HG03354 (cell line): Measurements from ENCODE around the gene CAMK2B.

Experiments
- ATAC-seq: cut with Tn5 transposase; IDR thresholded peaks from one replicate; pipeline ENCODE4 v1.9.1; 2021; ENCODE audit warnings: mild to moderate bottlenecking; ENCODE audit not compliant: unreplicated experiment, poor library complexity, severe bottlenecking

Gene CAMK2B

GRCh38 chr7:44311561-44312495 is 13.6 kb downstream of the CAMK2B start:
- ATAC-seq: no peak

- no peak for ATAC-seq
Measured at GRCh38 chr7:44310221-44310848, 15.1 kb downstream of the CAMK2B start.

- no peak for ATAC-seq
Measured at GRCh38 chr7:44309271-44310091, 15.9 kb downstream of the CAMK2B start.

GRCh38 chr7:44308596-44309270 is 16.7 kb downstream of the CAMK2B start:
- ATAC-seq: no peak

- no peak for ATAC-seq
Measured at GRCh38 chr7:44307905-44308595, 17.3 kb downstream of the CAMK2B start.

- ATAC-seq: no peak
Measured at GRCh38 chr7:44307301-44307900, 18.0 kb downstream of the CAMK2B start.

GRCh38 chr7:44306606-44307005 is 18.8 kb downstream of the CAMK2B start:
- ATAC-seq: no peak

GRCh38 chr7:44305564-44306507 is 19.6 kb downstream of the CAMK2B start:
- no peak for ATAC-seq

- ATAC-seq: no peak
Measured at GRCh38 chr7:44294325-44295069, 30.9 kb downstream of the CAMK2B start.

- ATAC-seq: no peak
Measured at GRCh38 chr7:44293561-44294324, 31.7 kb downstream of the CAMK2B start.

- no peak for ATAC-seq
Measured at GRCh38 chr7:44292876-44293560, 32.4 kb downstream of the CAMK2B start.

GRCh38 chr7:44292420-44292817 is 33.0 kb downstream of the CAMK2B start:
- ATAC-seq: no peak

GRCh38 chr7:44291733-44292419 is 33.5 kb downstream of the CAMK2B start:
- no peak for ATAC-seq

- no peak for ATAC-seq
Measured at GRCh38 chr7:44291066-44291732, 34.2 kb downstream of the CAMK2B start.

- no peak for ATAC-seq
Measured at GRCh38 chr7:44290252-44290620, 35.2 kb downstream of the CAMK2B start.
